ENCODE measurements around the gene ST3GAL4.

Gene ST3GAL4

DNA sequence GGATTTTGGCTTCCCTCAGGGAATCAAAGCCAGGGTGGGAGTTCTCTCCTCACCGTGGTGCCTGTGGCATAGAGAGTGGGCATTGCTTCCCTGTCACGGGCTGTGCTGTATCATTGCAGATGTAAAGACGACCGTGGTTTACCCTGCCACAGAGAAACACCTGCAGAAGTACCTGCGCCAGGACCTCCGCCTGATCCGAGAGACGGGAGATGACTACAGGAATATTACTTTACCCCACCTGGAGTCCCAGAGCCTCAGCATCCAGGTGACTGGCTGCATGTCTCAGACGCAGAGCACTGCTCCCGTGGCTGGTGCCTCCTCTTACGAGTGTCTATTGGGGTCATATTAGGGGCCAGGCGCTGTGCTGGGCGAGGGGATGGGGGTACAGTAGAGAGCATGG lies 24.2 kb upstream of the ST3GAL4 start:
- no peak for DNase-seq (ENCODE audit: low read depth)

DNA sequence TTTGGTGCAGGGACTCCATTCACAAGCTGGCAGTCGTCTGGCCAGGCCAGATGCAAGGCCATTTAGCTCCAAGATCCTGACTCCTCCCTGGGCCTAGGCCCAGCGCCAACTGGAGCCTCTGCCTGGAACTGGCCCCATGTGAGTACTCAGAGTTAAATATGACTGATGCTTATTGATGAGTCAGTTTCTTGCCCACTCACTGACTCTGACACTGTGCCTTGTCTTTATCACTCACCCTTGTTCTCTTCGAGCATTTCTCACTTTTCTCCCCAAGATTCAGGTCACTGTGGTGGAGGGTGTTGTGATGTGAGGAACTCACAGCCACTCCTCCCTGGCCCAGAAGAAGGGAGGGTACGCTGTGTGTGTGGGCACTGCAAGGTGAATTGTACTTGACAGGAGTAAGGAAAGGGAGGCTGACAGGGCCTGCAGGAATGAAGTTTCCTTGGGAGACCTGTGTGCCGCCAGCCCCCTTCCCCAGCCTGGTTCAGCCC lies 23.2 kb upstream of the ST3GAL4 start:
- DNase-seq (ENCODE audit: low read depth): peak; percentile 81

GRCh38 chr11:126333142-126333541 lies 22.3 kb upstream of the ST3GAL4 start:
- DNase-seq (ENCODE audit: low read depth): no peak

GRCh38 chr11:126334659-126335462 lies 20.6 kb upstream of the ST3GAL4 start:
- no peak for DNase-seq (ENCODE audit: low read depth)

- no peak for DNase-seq (ENCODE audit: low read depth)
Observed at GRCh38 chr11:126335463-126335760, 20.1 kb upstream of the ST3GAL4 start.

GRCh38 chr11:126336138-126336541 lies 19.3 kb upstream of the ST3GAL4 start:
- no peak for DNase-seq (ENCODE audit: low read depth)

- DNase-seq (ENCODE audit: low read depth): no peak
Observed at GRCh38 chr11:126336671-126337101, 18.8 kb upstream of the ST3GAL4 start.

GRCh38 chr11:126337126-126337473 lies 18.4 kb upstream of the ST3GAL4 start:
- DNase-seq (ENCODE audit: low read depth): no peak

- no peak for DNase-seq (ENCODE audit: low read depth)
Observed at GRCh38 chr11:126337474-126338241, 17.8 kb upstream of the ST3GAL4 start.

- DNase-seq (ENCODE audit: low read depth): no peak
Observed at GRCh38 chr11:126338346-126339055, 17.0 kb upstream of the ST3GAL4 start.

DNA sequence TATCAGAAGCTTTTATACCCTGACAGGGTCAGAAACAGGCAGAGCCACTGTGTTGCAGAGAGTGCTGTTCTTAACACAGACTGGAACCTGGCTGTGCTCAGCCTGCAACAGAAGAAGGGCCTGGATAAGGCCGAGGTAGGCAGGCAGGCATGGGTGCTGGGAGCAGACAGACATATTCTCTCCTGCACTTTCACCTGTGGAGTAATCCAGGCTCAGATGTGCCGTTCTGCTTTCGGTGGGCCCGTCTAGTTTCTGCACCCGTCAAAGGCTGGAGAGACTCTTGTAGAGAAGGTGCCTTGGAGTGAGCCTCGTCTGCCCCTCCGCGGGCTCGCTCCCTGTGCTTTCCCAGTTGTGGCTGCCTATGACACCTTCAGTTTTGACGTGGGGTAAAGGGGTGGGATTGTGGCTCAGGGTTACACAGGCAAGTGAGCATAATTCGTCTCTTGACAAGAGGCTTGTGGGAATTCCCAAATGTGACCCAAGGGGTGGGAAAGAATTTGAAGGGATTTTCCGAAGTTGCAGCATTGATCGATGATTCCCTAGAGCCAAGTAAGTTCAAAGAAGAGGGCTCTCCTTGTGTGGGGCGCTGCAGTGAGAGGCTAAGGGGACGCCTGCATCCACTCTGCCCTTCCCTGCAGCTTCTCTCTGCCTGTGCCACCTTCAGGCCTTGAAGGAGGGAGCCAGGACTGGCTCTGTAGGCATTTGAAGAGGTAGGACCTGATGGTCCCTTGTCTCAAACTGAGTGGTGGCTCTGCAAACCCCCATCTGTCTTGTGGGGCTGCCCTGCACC lies 16.2 kb upstream of the ST3GAL4 start:
- no peak for DNase-seq (ENCODE audit: low read depth)

DNA sequence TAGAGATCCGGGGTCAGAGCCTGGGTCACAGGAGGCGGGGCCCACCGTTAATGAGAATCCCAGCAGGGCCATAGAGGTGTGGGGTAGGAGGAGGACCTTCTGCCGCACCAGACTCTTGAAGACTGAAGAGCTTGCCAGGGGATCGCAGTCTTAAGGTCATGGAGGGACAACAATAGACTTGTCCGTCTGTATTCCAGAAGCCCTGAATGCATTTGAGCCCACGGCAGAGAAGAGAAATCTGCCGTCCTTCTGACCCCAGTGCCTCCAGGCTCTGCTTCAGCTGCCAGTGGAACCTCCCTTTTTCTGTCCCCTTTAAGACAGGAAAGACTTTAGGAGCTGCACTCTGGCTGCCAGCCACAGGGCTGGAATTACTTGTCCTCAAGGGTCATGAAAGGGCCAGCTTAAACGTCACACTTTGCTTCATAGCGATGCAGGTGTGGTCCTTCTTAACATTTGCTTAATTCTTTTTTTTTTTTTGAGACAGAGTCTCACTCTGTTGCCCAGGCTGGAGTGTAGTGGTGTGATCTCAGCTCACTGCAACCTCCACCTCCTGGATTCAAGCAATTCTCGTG lies 15.5 kb upstream of the ST3GAL4 start:
- no peak for DNase-seq (ENCODE audit: low read depth)

- no peak for DNase-seq (ENCODE audit: low read depth)
Observed at GRCh38 chr11:126340960-126341606, 14.4 kb upstream of the ST3GAL4 start.

DNA sequence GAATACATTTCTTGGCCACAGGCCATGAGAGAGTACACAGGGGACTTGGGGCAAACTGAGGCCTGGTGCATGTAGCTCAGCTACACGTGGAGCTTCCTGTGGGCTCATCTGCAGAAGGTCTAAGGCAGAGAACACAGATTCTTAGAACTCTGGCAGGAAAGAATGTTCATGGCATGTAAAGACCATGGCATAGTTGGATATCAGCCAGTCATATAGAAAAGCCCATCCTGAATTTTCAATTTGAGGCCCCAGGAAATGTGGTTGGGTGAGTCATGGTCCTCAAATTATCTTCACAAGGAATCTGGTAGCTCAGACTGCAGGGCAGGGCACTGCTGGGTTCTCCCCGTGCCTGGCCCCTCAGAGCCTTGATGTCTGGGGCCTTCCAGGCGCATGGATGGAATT lies 13.7 kb upstream of the ST3GAL4 start:
- DNase-seq (ENCODE audit: low read depth): no peak

DNA sequence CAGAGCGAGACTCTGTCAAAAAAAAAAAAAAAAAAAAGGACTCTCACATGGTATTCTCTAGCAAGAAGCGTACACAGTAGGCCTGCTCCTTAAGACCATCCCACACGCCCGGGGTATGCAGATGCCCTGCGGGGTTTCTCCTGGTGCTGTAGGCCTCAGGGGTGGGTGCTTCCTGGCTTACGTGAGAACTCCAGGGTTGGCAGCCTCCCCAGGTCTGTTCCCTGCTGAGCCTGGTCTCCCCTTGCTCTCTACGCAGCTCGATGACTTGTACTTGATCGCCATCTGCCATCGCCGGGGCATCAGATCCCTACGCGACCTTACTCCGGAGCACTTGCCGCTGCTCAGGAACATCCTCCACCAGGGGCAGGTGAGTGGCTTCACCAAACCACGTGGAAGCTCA lies 12.4 kb upstream of the ST3GAL4 start:
- DNase-seq (ENCODE audit: low read depth): no peak

DNA sequence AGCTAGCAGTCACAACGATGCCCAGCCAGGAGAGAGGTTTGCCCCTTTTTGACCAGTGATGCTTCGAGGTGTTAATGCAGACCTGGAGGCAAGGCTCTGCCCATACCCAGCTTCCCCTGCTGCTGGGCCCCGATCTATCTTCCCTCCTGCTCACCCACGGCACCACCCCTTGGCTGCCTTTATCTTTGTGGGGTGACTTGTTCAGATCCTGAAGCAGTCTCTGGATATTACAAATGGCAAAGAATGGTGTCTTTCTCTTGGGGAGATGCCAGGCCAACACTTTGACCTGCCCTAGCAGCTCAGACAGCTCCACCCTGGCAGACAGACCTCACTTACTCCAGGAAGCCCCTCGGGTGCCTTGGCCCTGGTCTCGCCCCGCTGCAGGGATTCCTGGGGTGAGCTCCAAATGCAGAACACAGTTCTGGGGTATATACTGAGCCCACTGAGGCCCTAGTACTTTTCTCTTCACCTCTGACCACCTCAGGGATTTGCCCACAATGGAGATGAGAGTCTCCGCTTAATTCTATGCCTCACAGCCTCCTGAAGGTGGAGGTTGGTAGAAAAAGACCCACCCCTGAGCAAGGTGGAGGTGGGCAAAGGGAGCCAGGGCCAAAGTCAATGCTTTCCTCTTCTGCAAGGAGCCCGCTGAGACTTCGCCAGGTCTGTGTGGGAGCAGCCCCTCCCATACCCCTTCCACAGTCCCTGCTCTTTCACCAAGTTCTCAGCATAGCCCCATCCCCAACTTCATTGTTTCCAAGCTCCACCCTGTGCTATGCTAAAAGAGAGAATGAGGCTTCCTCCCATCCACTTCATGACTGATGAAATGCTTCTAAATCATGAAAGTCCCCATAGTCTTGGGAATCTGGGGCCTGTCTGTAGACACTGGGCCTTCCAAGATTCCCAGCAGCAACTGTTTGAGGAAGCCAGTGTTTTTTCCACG lies 11.1 kb upstream of the ST3GAL4 start:
- no peak for DNase-seq (ENCODE audit: low read depth)

DNA sequence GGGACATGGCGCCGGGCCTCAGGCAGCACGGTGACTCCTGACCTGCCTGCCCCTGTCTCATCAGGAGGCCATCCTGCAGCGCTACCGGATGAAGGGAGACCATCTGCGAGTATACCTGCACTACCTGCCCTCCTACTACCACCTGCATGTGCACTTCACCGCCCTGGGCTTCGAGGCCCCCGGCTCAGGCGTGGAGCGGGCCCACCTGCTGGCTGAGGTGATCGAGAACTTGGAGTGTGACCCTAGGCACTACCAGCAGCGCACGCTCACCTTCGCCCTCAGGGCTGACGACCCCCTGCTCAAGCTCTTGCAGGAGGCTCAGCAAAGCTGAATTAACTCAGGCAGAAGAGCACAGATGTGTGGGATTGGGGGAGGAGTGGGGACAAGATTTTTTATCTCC lies 10.2 kb upstream of the ST3GAL4 start:
- DNase-seq (ENCODE audit: low read depth): no peak

DNA sequence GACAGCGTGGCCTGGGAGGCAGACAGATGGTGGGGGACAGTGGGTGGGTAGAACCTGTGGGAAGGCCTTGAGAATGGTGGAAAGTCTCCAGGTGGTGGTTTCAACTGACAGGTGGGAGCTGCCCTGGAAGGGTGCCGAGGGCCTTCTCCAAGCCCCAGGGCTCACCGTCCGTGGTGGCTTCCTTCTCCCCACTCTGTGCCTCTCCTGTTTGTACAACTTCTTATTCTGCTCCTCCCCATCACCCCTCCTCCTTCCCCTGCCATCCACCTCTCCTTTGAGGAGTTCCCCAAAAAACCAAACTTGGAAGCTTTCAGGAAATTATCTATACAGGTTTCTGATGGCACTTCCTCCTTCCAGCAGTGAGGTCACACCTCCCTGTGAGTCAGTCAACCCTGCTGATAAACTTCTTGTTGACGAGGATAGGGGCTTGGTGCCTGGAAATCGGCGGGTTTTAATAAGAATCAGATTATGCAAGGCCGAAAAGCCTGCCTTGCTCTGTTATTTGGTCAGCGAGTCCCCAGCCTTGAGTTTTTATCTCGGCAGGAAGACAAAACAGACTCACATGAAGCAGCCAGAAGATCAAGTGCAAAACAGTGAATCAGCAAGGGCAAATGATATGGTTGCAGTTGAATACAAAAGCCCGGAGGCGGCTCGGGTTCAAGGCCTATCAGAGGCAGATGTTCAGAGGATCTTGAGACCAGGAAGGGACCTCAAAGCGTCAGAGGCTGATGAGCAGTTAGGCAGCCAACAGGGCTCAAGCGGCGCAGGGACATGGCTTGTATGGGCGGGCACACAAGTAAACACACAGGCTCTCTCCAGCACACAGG lies 9.5 kb upstream of the ST3GAL4 start:
- no peak for DNase-seq (ENCODE audit: low read depth)

DNA sequence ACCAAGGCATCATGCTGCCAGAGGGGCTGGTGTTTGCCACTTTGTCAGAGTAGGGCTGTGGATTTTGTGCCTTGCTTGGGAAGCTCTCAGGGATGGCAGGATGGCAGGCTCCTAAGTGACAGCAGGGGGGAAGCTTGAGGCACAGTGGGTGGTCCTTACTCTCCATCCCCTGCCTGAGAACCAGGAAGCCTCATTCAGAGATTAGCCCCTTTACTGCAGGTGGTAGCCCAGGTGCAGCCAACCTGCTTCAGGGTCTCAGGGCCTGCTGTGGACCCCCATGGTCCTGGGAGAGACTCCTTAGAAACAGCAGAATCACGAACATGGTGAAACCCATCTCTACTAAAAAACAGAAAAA lies 8.9 kb upstream of the ST3GAL4 start:
- no peak for DNase-seq (ENCODE audit: low read depth)
